ENCODE measurements around the gene MMP24.

DNA sequence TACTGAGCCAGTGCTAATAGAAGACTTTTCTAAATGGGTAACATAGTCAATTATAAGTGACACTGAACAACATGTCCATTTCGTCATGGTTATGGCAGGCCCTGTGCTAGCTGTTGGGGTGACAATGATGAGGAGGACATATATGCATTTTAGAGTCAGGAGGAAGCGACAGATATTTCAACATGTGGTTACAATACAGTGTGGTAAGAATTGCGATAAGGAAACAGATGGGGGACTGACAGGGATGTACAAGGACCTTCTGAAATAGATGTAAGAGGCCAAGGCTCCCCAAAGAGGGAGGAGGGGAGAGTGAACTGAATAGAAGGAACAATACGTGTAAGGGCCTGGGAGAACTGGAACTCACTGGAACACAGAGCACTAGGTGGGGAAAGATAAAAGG lies 11.7 kb downstream of the MMP24 start:
- TF ChIP-seq, protein P1, sequence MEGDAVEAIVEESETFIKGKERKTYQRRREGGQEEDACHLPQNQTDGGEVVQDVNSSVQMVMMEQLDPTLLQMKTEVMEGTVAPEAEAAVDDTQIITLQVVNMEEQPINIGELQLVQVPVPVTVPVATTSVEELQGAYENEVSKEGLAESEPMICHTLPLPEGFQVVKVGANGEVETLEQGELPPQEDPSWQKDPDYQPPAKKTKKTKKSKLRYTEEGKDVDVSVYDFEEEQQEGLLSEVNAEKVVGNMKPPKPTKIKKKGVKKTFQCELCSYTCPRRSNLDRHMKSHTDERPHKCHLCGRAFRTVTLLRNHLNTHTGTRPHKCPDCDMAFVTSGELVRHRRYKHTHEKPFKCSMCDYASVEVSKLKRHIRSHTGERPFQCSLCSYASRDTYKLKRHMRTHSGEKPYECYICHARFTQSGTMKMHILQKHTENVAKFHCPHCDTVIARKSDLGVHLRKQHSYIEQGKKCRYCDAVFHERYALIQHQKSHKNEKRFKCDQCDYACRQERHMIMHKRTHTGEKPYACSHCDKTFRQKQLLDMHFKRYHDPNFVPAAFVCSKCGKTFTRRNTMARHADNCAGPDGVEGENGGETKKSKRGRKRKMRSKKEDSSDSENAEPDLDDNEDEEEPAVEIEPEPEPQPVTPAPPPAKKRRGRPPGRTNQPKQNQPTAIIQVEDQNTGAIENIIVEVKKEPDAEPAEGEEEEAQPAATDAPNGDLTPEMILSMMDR (IDR thresholded peaks at IDR 0.05), result no peak
- TF ChIP-seq POLR2AphosphoS5 (IDR thresholded peaks at IDR 0.05) (no peak), POLR2A (IDR thresholded peaks at IDR 0.05) (no peak)
